Endothelial cell of umbilical vein (primary cell): Measurements from ENCODE around the gene IRF1.

ENCODE experiments used
- EZH2 ChIP-seq: IDR thresholded peaks from 2 replicates; pipeline ENCODE4 v1.6.1; 2012; ENCODE audit warnings: borderline replicate concordance, low read depth, mild to moderate bottlenecking, moderate library complexity, low read length, inconsistent platforms; ENCODE audit not compliant: severe bottlenecking
- GATA2 ChIP-seq: IDR thresholded peaks from 2 replicates; pipeline ENCODE4 v1.7.0; 2011; ENCODE audit warnings: low read depth, mild to moderate bottlenecking, moderate library complexity, mixed read lengths, low read length; ENCODE audit not compliant: insufficient read length, insufficient read depth
- MYC ChIP-seq: IDR thresholded peaks from one replicate; pipeline ENCODE4 v1.6.1; 2011; ENCODE audit warnings: mild to moderate bottlenecking, low read depth, low read length
- POLR2A ChIP-seq: IDR thresholded peaks from 2 replicates; pipeline ENCODE4 v1.6.1; 2012; ENCODE audit warnings: low read depth, mild to moderate bottlenecking, control low read depth, low read length
- POLR2AphosphoS5 ChIP-seq: IDR thresholded peaks from 2 replicates; pipeline ENCODE4 v1.6.1; 2012; ENCODE audit warnings: low read depth, mild to moderate bottlenecking, control low read depth, low read length, moderate library complexity; ENCODE audit not compliant: insufficient read depth
- TF ChIP-seq, protein P1 (sequence below), 2 donors: IDR thresholded peaks; 1 replicate in 1 of 2; 2 replicates in 1 of 2; pipeline ENCODE4 v1.5.1; 2011; ENCODE audit warnings: low read length in 2 of 2, mild to moderate bottlenecking in 2 of 2, moderate library complexity in 2 of 2, control low read depth in 1 of 2, inconsistent platforms in 1 of 2, low read depth in 1 of 2; ENCODE audit not compliant: insufficient read depth in 1 of 2; ENCODE audit errors: extremely low read depth in 1 of 2
- TF ChIP-seq, protein P2 (sequence below): IDR thresholded peaks from 2 replicates; pipeline ENCODE4 v1.6.1; 2011; ENCODE audit not compliant: insufficient read depth, insufficient read length

DNA sequence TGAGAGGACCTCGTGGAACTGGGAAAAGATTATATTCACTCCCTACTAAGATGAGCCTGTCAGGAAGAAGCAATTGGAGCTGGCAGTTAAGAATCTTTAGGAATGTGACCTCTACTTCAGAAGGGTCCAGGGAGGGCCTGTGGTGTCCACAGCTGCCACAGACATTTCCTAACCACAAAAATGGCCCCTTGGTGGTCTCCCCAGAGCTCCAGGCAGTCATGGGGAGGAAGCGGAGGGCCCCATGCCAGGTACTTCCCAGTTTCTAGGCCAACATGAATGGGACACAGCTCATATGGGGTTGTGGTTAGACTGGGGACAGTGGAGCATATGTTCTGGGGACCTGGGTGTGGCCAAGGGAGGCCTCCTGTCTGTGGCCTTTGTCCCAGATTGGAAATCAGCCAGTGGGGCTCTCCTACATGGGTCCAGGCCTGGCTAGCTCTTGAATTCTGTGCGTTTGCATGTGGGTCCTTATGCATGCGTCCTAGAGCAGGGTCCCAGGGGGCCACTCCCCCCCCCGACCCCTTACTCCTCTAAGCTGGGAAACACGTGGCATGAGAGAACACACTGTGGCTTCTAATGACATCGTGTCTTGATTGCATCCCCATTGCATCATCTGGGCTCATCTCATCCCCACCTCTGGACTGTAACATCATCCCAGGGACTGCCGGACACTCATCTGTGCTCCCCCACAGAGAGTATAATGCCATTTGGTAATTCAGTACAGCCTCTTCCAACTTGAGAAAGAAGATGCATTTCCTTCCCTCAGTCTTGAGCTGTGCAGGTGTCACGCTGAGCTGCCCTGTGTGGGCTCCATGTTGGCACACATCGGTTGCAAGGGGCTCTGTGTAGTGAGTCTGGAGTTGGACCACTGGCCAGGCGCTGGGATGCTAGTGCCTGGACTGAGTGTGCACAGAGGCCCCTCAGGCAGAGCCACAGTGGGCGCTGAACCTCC is 31.3 kb downstream of the IRF1 start:
- TF ChIP-seq, protein P1, sequence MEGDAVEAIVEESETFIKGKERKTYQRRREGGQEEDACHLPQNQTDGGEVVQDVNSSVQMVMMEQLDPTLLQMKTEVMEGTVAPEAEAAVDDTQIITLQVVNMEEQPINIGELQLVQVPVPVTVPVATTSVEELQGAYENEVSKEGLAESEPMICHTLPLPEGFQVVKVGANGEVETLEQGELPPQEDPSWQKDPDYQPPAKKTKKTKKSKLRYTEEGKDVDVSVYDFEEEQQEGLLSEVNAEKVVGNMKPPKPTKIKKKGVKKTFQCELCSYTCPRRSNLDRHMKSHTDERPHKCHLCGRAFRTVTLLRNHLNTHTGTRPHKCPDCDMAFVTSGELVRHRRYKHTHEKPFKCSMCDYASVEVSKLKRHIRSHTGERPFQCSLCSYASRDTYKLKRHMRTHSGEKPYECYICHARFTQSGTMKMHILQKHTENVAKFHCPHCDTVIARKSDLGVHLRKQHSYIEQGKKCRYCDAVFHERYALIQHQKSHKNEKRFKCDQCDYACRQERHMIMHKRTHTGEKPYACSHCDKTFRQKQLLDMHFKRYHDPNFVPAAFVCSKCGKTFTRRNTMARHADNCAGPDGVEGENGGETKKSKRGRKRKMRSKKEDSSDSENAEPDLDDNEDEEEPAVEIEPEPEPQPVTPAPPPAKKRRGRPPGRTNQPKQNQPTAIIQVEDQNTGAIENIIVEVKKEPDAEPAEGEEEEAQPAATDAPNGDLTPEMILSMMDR (IDR thresholded peaks at IDR 0.05; ENCODE audit: extremely low read depth in 1 of 2, insufficient read depth in 1 of 2, low read depth in 1 of 2, low read length in 2 of 2), result no peak
- TF ChIP-seq MYC (no peak), EZH2 (no peak), POLR2AphosphoS5 (no peak), POLR2A (no peak), GATA2 (no peak)
- TF ChIP-seq, protein P2, sequence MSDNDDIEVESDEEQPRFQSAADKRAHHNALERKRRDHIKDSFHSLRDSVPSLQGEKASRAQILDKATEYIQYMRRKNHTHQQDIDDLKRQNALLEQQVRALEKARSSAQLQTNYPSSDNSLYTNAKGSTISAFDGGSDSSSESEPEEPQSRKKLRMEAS, result no peak
